H1 (cell line): ENCODE measurements around the gene CKM. TPM values are rescaled to one million over a fixed set of nuclear protein-coding genes. Genes with fewer than 3 reads are reported as not detected.
A peak's percentile ranks its signal among the peaks of the same experiment; 100 is the strongest.

Experiments
- CTCF ChIA-PET: fragments of 300-600 bp; sonication (Branson Sonifier 250); formaldehyde crosslinking; loops from one replicate; lab custom pipeline; 2021; ENCODE audit not compliant: partially characterized antibody; lab: Charles Lee
- POLR2A ChIA-PET: fragments of 300-600 bp; sonication (Branson Sonifier 250); formaldehyde crosslinking; loops from one replicate; lab custom pipeline; 2021; ENCODE audit warnings: inconsistent platforms; ENCODE audit not compliant: partially characterized antibody; lab: Charles Lee
- DNase-seq, 2 experiments: peaks; one replicate each; pipeline versions ENCODE4 v3.0.0 to v3.0.0-alpha.2; 2010 to 2022; ENCODE audit warnings: low spot score in 2 of 2, low read depth in 1 of 2, mixed read lengths in 1 of 2
- FAIRE-seq: peaks from 2 replicates; lab custom pipeline; 2011; peaks lifted over from hg19 to GRCh38; lab: Jason Lieb, UNC
- H2AFZ ChIP-seq: 2 replicates; pipeline ENCODE4 v1.8.1; 2012; ENCODE audit warnings: low read length, inconsistent platforms
- H2AK5ac ChIP-seq: 2 replicates; pipeline ENCODE4 v1.6.1; 2013; ENCODE audit warnings: low read depth, low read length
- H2BK120ac ChIP-seq: replicated peaks from 2 replicates; pipeline ENCODE3; 2013; ENCODE audit warnings: low read depth, low read length, inconsistent platforms
- H2BK12ac ChIP-seq: 2 replicates; pipeline ENCODE4 v1.6.1; 2013; ENCODE audit warnings: low read depth, low read length
- H2BK15ac ChIP-seq: 2 replicates; pipeline ENCODE4 v1.6.1; 2013; ENCODE audit warnings: low read length
- H2BK20ac ChIP-seq: 2 replicates; pipeline ENCODE4 v1.6.1; 2013; ENCODE audit warnings: low read length
- H2BK5ac ChIP-seq: 2 replicates; pipeline ENCODE4 v1.6.1; 2013; ENCODE audit warnings: low read depth, low read length
- H3K14ac ChIP-seq: 2 replicates; pipeline ENCODE4 v1.6.1; 2013; ENCODE audit warnings: inconsistent platforms; ENCODE audit not compliant: insufficient read length
- H3K18ac ChIP-seq: 2 replicates; pipeline ENCODE4 v1.6.1; 2013; ENCODE audit warnings: low read length; ENCODE audit errors: extremely low read depth
- H3K23ac ChIP-seq: 2 replicates; pipeline ENCODE4 v1.6.1; 2013; ENCODE audit warnings: inconsistent platforms; ENCODE audit not compliant: insufficient read length
- H3K23me2 ChIP-seq: 2 replicates; pipeline ENCODE4 v1.6.1; 2013; ENCODE audit warnings: low read depth, low read length
- H3K27ac ChIP-seq: 2 replicates; pipeline ENCODE4 v1.6.1; 2011; ENCODE audit warnings: low read depth, low read length, inconsistent platforms
- H3K27me3 ChIP-seq, 4 experiments: replicated peaks in 1 of 4; 1 replicate in 1 of 4; 2 replicates in 3 of 4; pipeline versions ENCODE4 v1.6.1 to v1.8.1; 2011 to 2013; ENCODE audit warnings: low read length in 3 of 4, mild to moderate bottlenecking in 3 of 4, inconsistent platforms in 2 of 4, mixed read lengths in 2 of 4, moderate library complexity in 1 of 4; ENCODE audit not compliant: control insufficient read depth in 3 of 4, insufficient read depth in 3 of 4; ENCODE audit errors: extremely low read depth in 1 of 4
- H3K36me3 ChIP-seq, 4 experiments: 2 replicates each; pipeline versions ENCODE4 v1.6.1 to v1.8.1; 2011 to 2013; ENCODE audit warnings: mild to moderate bottlenecking in 4 of 4, low read length in 3 of 4, moderate library complexity in 2 of 4, control low read depth in 1 of 4, inconsistent platforms in 1 of 4; ENCODE audit not compliant: insufficient read depth in 4 of 4, control insufficient read depth in 2 of 4
- H3K4ac ChIP-seq: replicated peaks from 2 replicates; pipeline ENCODE3; 2013; ENCODE audit warnings: low read length, low read depth, mixed read lengths, inconsistent platforms; ENCODE audit not compliant: insufficient read length
- H3K4me1 ChIP-seq, 4 experiments: replicated peaks in 1 of 4; 1 replicate in 1 of 4; 2 replicates in 3 of 4; pipeline versions ENCODE4 v1.6.1 to v1.8.1; 2011 to 2013; ENCODE audit warnings: low read length in 3 of 4, inconsistent platforms in 2 of 4, mixed read lengths in 1 of 4; ENCODE audit not compliant: insufficient read depth in 4 of 4, control insufficient read depth in 3 of 4
- H3K4me2 ChIP-seq, 2 experiments: 2 replicates each; pipeline versions ENCODE4 v1.6.1 to v1.8.1; 2011 to 2013; ENCODE audit warnings: low read depth in 2 of 2, low read length in 2 of 2, control low read depth in 1 of 2, inconsistent platforms in 1 of 2, mild to moderate bottlenecking in 1 of 2; ENCODE audit not compliant: insufficient read depth in 1 of 2
- H3K4me3 ChIP-seq, 4 experiments: fragments of 200-600, 300-600 bp in 1 of 4; sonication (generic), shearing (Covaris generic), sonication (Bioruptor Twin) in 1 of 4; 2 replicates each; pipeline versions ENCODE4 v1.5.1 to v1.8.1; 2011 to 2016; ENCODE audit warnings: low read length in 4 of 4, low read depth in 3 of 4, control low read depth in 2 of 4, inconsistent platforms in 2 of 4, mild to moderate bottlenecking in 2 of 4, mixed read lengths in 1 of 4, moderate library complexity in 1 of 4; ENCODE audit not compliant: insufficient read depth in 2 of 4; ENCODE audit errors: extremely low read depth in 1 of 4
- H3K56ac ChIP-seq: replicated peaks from 2 replicates; pipeline ENCODE3; 2013; ENCODE audit warnings: low read depth, mild to moderate bottlenecking, mixed read lengths, low read length, inconsistent platforms; ENCODE audit not compliant: insufficient read length
- H3K79me1 ChIP-seq: 2 replicates; pipeline ENCODE4 v1.6.1; 2013; ENCODE audit warnings: low read depth, low read length, control low read depth
- H3K79me2 ChIP-seq, 2 experiments: 2 replicates each; pipeline versions ENCODE4 v1.6.1 to v1.8.1; 2012 to 2013; ENCODE audit warnings: low read length in 2 of 2, mild to moderate bottlenecking in 2 of 2, inconsistent platforms in 1 of 2; ENCODE audit not compliant: insufficient read depth in 2 of 2, control insufficient read depth in 1 of 2
- H3K9ac ChIP-seq, 4 experiments: replicated peaks in 1 of 4; 1 replicate in 1 of 4; 2 replicates in 3 of 4; pipeline versions ENCODE4 v1.6.1 to v1.8.1; 2011 to 2013; ENCODE audit warnings: low read depth in 3 of 4, low read length in 3 of 4, control low read depth in 2 of 4, mild to moderate bottlenecking in 2 of 4, moderate library complexity in 2 of 4, inconsistent platforms in 1 of 4; ENCODE audit errors: extremely low read depth in 1 of 4
- H3K9me3 ChIP-seq, 2 experiments: 2 replicates each; pipeline versions ENCODE4 v1.6.1 to v1.8.1; 2012 to 2013; ENCODE audit warnings: mild to moderate bottlenecking in 2 of 2, moderate library complexity in 2 of 2, control low read depth in 1 of 2, inconsistent platforms in 1 of 2, low read depth in 1 of 2, low read length in 1 of 2, mixed read lengths in 1 of 2; ENCODE audit not compliant: insufficient read depth in 2 of 2
- H4K20me1 ChIP-seq, 2 experiments: replicated peaks in 1 of 2; 2 replicates each; pipeline versions ENCODE3 to v1.8.1; 2011 to 2013; ENCODE audit warnings: inconsistent platforms in 2 of 2, low read length in 2 of 2, mild to moderate bottlenecking in 1 of 2; ENCODE audit not compliant: insufficient read depth in 2 of 2, control insufficient read depth in 1 of 2
- H4K5ac ChIP-seq: 2 replicates; pipeline ENCODE4 v1.6.1; 2013; ENCODE audit warnings: low read length, low read depth, mixed read lengths, inconsistent platforms; ENCODE audit not compliant: insufficient read length
- H4K8ac ChIP-seq: 2 replicates; pipeline ENCODE4 v1.8.0; 2013; ENCODE audit warnings: mild to moderate bottlenecking, moderate library complexity, low read length, inconsistent platforms; ENCODE audit not compliant: insufficient read depth; ENCODE audit errors: extremely low read depth
- H4K91ac ChIP-seq: replicated peaks from 2 replicates; pipeline ENCODE3; 2013; ENCODE audit warnings: low read length, mixed read lengths, inconsistent platforms; ENCODE audit not compliant: insufficient read length
- CEBPB ChIP-seq: IDR thresholded peaks from 2 replicates; pipeline ENCODE4 v1.6.1; 2012; ENCODE audit warnings: low read depth, low read length
- CTBP2 ChIP-seq: IDR thresholded peaks from 2 replicates; pipeline ENCODE4 v1.7.0; 2011; ENCODE audit warnings: borderline replicate concordance, mild to moderate bottlenecking, moderate library complexity, mixed read lengths, low read length; ENCODE audit not compliant: insufficient read depth, insufficient read length
- GABPA ChIP-seq: IDR thresholded peaks from 2 replicates; pipeline ENCODE4 v1.6.1; 2011; ENCODE audit warnings: mild to moderate bottlenecking, low read length, moderate library complexity, borderline replicate concordance; ENCODE audit not compliant: insufficient read depth
- HDAC6 ChIP-seq: IDR thresholded peaks from one replicate; pipeline ENCODE4 v1.7.1; 2012; ENCODE audit warnings: low read depth, mild to moderate bottlenecking, inconsistent platforms, low read length, moderate library complexity
- PHF8 ChIP-seq: fragments of 200-600 bp; sonication (generic); conservative IDR thresholded peaks from 2 replicates; pipeline ENCODE4 v1.7.1; 2012; ENCODE audit warnings: low read depth, mild to moderate bottlenecking, inconsistent platforms, low read length, moderate library complexity
- RXRA ChIP-seq: IDR thresholded peaks from 2 replicates; pipeline ENCODE4 v1.6.1; 2011; ENCODE audit warnings: low read depth, mild to moderate bottlenecking, low read length, moderate library complexity; ENCODE audit not compliant: insufficient read depth
- SIX5 ChIP-seq: IDR thresholded peaks from 2 replicates; pipeline ENCODE4 v1.6.1; 2011; ENCODE audit warnings: mild to moderate bottlenecking, low read depth, low read length
- SP4 ChIP-seq: IDR thresholded peaks from 2 replicates; pipeline ENCODE4 v1.6.1; 2012; ENCODE audit warnings: low read length, inconsistent platforms
- TAF1 ChIP-seq: IDR thresholded peaks from 2 replicates; pipeline ENCODE4 v1.6.1; 2011; ENCODE audit warnings: mild to moderate bottlenecking, low read depth, low read length
- TCF12 ChIP-seq: IDR thresholded peaks from 2 replicates; pipeline ENCODE4 v1.6.1; 2011; ENCODE audit warnings: low read depth, mild to moderate bottlenecking, low read length
- WGBS, 2 experiments: shearing (Covaris generic) in 1 of 2; methylation state at CpG; one replicate each; pipeline versions ENCODE4 v1.1.6 to v1.1.7; 2013 to 2015; ENCODE audit warnings: low lambda C conversion rate in 2 of 2, mixed read lengths in 2 of 2, inconsistent platforms in 1 of 2, low coverage in 1 of 2, missing lambda C conversion rate in 1 of 2; ENCODE audit not compliant: insufficient replicate concordance in 2 of 2, insufficient coverage in 1 of 2, insufficient read length in 1 of 2; ENCODE audit errors: extremely low coverage in 1 of 2, missing lambda C conversion rate in 1 of 2; 5-methylcytosine and 5-hydroxymethylcytosine counted together
- polyA plus RNA-seq, 7 experiments: library from polyadenylated mRNA; depleted of rRNA in 3 of 7; stranded (reverse) in 5 of 7; unstranded in 2 of 7; fragments of >200 nt in 5 of 7; fragments of 200-250 nt in 2 of 7; gene quantifications; 1 replicate in 5 of 7; 2 replicates in 1 of 7; 4 replicates in 1 of 7; pipeline versions ENCODE4 v1.2.1 to v1.2.3, GENCODE V29; 2011 to 2013; ENCODE audit warnings: missing spikeins in 2 of 7, mixed read lengths in 2 of 7
- total RNA-seq: library from RNA; stranded (reverse); fragmentation: NEBNext Ultra II Directional; extraction: Animal tissue kit (Norgen Biotek cat#: 25700); gene quantifications from 2 replicates; pipeline ENCODE4 v1.2.1, GENCODE V29; 2021

The CKM gene
- total and polyA plus RNA-seq, 2 of the 8 experiments (the other 6 are each of a cell fraction or from before 2014, with no cell fraction given), result 0.08 TPM; not detected in 1

DNA sequence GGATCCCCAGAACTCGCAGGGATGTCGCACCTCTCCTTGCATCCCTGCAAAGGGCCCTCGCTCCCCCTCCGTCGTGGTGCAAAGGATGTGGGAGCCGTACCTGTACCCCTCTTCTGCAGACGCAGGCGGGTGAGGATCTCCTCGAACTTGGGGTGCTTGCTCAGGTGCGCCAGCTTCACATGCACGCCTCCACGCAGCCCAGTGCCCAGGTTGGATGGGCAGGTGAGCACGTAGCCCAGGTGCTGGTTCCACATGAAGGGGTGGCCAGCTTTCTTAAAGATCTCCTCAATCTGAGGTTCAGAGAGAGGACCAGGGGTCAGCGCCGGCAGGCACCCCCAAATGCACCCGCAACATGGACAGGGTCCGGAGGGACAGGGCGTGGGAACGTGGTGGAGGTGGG, 15.3 kb downstream of the CKM start:
- no peaks in the 10 kb centered on the region; a peak in 1 of 8 replicates for H3K36me3 ChIP-seq

More for the DNA sequence above, 15.3 kb downstream of the CKM start:
- no peak overlapping the region for H2BK20ac ChIP-seq
- no peak overlapping the region for H4K91ac ChIP-seq
- no peaks in the 10 kb centered on the region for H3K79me1 ChIP-seq
- no peak overlapping the region for H3K56ac ChIP-seq
- H3K9me3 ChIP-seq, result no peaks in the 10 kb centered on the region
- H3K4me2 ChIP-seq, result no peak overlapping the region
- H4K8ac ChIP-seq, result peak overlapping the region; percentile 15; the same call in 1 of the 2 replicates
- 0 out of 2 replicates have a peak overlapping the region, but pooled peaks have one; percentile 27 for H2BK12ac ChIP-seq
- ChIA-PET POLR2A (interaction anchor here (1.0 to 2.1 kb wide), 5 partner anchors 19 to 215 kb away, joined by 3 to 6 read pairs (median 3); partner anchors contain the start of gene PPP1R37), CTCF (interaction anchor here (0.6 to 1.9 kb wide), 5 partner anchors 26 to 110 kb away, joined by 3 to 7 read pairs (median 3); no protein-coding TSS in a partner anchor)
- no peak overlapping the region for H3K4ac ChIP-seq
- WGBS, 2 experiments, result 90% methylated on average over 19 of the region's 19 CpGs; no CpG with 5 or more reads in 1 of the 2 experiments
- H4K5ac ChIP-seq, result no peak overlapping the region
- no peak overlapping the region for H3K4me3 ChIP-seq
- H3K18ac ChIP-seq, result no peak overlapping the region
- H3K9ac ChIP-seq, result no peak overlapping the region
- H2AK5ac ChIP-seq, result no peak overlapping the region
- no peaks in the 10 kb centered on the region for H3K23me2 ChIP-seq
- no peaks in the 10 kb centered on the region for H3K79me2 ChIP-seq
- H3K4me1 ChIP-seq, result no peaks in the 10 kb centered on the region; a peak in 2 of 7 replicates
- no peak overlapping the region for H2BK15ac ChIP-seq
- TF ChIP-seq GABPA (no peak), CEBPB (no peak), CTBP2 (no peak), TAF1 (no peak), TCF12 (no peak), RXRA (no peak), PHF8 (no peak), SP4 (no peak), SIX5 (no peak), HDAC6 (no peak)
- TF ChIP-seq, all 59 proteins: peak for 0
- no peak overlapping the region for H2BK120ac ChIP-seq
- no peak overlapping the region for H3K14ac ChIP-seq
- peaks cover 0 to 13% (median 11%) of the 10 kb centered on the region in 4 experiments; a peak in 3 of 7 replicates for H3K27me3 ChIP-seq
- no peak for FAIRE-seq
- no peak overlapping the region for H2AFZ ChIP-seq
- H3K27ac ChIP-seq, result no peak overlapping the region
- DNase-seq, result no peak
- H4K20me1 ChIP-seq, result no peaks in the 10 kb centered on the region
- no peak overlapping the region for H2BK5ac ChIP-seq
- no peak overlapping the region for H3K23ac ChIP-seq
